Measurements from ENCODE around the gene FOXC2. TPM values are rescaled to one million over a fixed set of nuclear protein-coding genes. Genes with fewer than 3 reads are reported as not detected.

The FOXC2 gene
- total RNA-seq, 1 donor from 2014 or later, result 77.8 TPM

DNA sequence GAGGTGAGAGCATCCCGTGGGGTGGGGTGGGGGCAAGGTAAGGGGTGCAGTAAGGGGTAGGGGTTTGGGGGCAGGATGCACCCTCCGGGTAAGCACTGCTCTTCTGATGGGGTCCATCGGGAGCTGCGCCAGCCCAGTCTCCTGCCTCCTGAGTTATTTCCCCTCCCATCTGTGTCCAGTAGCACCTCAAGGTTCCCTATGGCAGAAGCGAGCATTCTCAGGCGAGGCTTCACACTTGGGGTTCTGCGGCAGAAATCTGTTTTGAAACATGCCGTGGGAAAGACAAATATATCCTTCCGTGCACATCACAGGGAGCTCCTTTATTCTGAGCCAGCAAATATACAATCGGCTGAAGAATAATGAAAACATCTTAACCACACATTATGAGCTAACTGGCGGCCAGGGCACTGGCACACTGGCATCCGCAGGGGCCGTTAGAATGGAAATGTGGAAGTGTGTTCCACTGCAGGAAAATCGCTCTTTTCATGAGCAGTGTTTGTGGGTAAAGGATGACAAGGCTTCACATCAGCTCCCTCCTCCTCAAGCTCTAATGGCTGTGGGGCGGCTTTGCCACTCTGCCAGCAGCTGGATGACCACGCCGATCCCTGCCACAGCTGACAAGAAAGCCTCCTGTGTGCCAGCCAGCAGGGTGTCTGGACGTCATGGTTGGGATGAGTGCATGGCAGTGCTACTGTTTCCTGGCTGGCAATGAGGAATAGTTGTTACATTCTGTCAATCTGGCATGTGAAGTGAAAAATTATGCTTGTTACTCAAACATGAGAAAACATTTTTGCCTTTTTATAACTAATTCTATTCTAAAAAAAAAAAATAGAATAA, 31.6 kb upstream of the FOXC2 start:
- no peak for DNase-seq (ENCODE audit: low spot score)
- Mint-ChIP-seq H3K27ac (ENCODE audit: unreplicated experiment) (no peak overlapping the region), H3K27me3 (ENCODE audit: low read depth) (peaks cover 1% of the 10 kb centered on the region), H3K9me3 (ENCODE audit: low read depth) (no peaks in the 10 kb centered on the region), H3K4me3 (ENCODE audit: unreplicated experiment) (no peak overlapping the region), H3K4me1 (ENCODE audit: low read depth) (no peaks in the 10 kb centered on the region), H3K36me3 (ENCODE audit: low read depth) (peaks cover 2% of the 10 kb centered on the region)
- TF ChIP-seq, protein P1, sequence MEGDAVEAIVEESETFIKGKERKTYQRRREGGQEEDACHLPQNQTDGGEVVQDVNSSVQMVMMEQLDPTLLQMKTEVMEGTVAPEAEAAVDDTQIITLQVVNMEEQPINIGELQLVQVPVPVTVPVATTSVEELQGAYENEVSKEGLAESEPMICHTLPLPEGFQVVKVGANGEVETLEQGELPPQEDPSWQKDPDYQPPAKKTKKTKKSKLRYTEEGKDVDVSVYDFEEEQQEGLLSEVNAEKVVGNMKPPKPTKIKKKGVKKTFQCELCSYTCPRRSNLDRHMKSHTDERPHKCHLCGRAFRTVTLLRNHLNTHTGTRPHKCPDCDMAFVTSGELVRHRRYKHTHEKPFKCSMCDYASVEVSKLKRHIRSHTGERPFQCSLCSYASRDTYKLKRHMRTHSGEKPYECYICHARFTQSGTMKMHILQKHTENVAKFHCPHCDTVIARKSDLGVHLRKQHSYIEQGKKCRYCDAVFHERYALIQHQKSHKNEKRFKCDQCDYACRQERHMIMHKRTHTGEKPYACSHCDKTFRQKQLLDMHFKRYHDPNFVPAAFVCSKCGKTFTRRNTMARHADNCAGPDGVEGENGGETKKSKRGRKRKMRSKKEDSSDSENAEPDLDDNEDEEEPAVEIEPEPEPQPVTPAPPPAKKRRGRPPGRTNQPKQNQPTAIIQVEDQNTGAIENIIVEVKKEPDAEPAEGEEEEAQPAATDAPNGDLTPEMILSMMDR (IDR thresholded peaks at IDR 0.05), result no peak

DNA sequence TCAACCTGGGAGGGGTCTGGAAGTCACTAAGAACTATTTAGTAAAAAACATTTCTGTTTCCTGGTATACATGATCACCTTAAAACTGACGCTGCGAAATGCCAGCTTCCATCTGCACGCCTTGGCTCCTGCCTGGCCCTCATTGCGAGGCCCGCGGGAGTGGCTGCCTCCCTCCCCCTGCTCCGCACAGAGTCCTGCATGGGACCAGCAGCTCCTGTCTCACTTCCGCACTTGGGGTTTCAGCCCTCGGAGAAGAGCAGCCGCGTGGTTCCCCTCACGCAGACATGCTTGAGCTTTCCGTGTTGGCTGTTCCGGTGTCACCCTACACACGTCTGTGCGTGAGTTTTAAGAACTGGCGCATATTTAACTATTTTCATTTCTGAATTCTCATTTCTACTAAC, 30.0 kb upstream of the FOXC2 start:
- TF ChIP-seq, protein P1 (IDR thresholded peaks at IDR 0.05), result no peak
- no peak for DNase-seq (ENCODE audit: low spot score)
- H3K27me3 Mint-ChIP-seq (ENCODE audit: low read depth), result peaks cover 1% of the 10 kb centered on the region
- H3K9me3 Mint-ChIP-seq (ENCODE audit: low read depth), result no peaks in the 10 kb centered on the region
- no peaks in the 10 kb centered on the region for H3K4me1 Mint-ChIP-seq (ENCODE audit: low read depth)
- no peak overlapping the region for H3K4me3 Mint-ChIP-seq (ENCODE audit: unreplicated experiment)
- no peak overlapping the region for H3K27ac Mint-ChIP-seq (ENCODE audit: unreplicated experiment)
- H3K36me3 Mint-ChIP-seq (ENCODE audit: low read depth), result peaks cover 6% of the 10 kb centered on the region

DNA sequence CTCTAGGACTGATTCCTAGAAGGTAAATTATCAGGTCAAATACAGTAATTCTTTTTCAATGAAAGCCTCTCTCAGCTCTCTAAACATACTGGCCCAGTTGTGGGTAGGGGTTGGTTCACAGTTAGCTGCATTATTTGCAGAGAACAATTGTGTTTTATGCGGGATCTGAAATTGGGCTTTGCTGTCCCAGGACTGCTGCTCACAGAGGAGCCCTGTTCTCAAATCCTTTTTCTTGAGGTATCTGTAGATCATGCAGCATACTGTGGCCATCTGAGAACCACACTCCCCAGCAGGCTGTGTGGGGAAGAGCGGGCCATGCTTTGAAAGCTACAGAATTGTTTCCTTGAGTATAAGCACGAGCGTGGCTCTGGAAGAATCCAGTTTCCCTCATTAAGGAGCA, 29.1 kb upstream of the FOXC2 start:
- H3K9me3 Mint-ChIP-seq (ENCODE audit: low read depth), result no peaks in the 10 kb centered on the region
- no peak overlapping the region for H3K27ac Mint-ChIP-seq (ENCODE audit: unreplicated experiment)
- H3K36me3 Mint-ChIP-seq (ENCODE audit: low read depth), result peaks cover 6% of the 10 kb centered on the region
- H3K4me3 Mint-ChIP-seq (ENCODE audit: unreplicated experiment), result no peak overlapping the region
- no peak for DNase-seq (ENCODE audit: low spot score)
- H3K4me1 Mint-ChIP-seq (ENCODE audit: low read depth), result no peaks in the 10 kb centered on the region
- peaks cover 1% of the 10 kb centered on the region for H3K27me3 Mint-ChIP-seq (ENCODE audit: low read depth)
- TF ChIP-seq, protein P1 (IDR thresholded peaks at IDR 0.05), result no peak

DNA sequence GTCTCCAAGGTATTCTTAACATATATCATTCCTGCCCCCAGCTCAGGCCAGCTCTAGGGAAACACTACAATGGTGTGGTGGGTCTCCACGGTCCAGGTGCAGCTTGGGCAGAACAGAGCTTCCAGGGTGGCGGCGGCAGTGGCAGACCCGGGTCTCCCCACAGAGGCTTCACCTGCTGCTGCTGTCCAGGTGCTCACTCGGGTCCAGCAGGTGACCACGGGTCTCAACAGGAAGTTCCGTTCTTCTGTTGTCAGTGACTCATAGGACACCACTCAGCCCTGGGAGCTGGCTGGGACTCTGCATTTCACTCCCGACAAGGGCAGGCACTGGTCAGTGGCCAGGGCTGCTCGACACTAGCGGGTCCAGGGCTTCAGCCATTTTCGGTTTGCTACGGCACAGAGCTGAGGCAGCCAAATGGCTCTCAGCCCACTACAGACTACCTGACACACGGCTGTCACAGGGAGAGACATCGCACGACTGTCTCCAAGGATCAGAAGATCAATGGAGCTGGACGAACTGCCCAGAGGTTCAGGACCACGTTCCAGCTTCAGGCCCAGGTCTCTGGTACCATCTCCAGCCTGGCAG, 28.3 kb upstream of the FOXC2 start:
- Mint-ChIP-seq H3K36me3 (ENCODE audit: low read depth) (peaks cover 6% of the 10 kb centered on the region), H3K4me3 (ENCODE audit: unreplicated experiment) (no peak overlapping the region), H3K27me3 (ENCODE audit: low read depth) (peaks cover 1% of the 10 kb centered on the region), H3K9me3 (ENCODE audit: low read depth) (no peaks in the 10 kb centered on the region), H3K27ac (ENCODE audit: unreplicated experiment) (no peak overlapping the region), H3K4me1 (ENCODE audit: low read depth) (no peaks in the 10 kb centered on the region)
- TF ChIP-seq, protein P1 (IDR thresholded peaks at IDR 0.05), result no peak
- no peak for DNase-seq (ENCODE audit: low spot score)

DNA sequence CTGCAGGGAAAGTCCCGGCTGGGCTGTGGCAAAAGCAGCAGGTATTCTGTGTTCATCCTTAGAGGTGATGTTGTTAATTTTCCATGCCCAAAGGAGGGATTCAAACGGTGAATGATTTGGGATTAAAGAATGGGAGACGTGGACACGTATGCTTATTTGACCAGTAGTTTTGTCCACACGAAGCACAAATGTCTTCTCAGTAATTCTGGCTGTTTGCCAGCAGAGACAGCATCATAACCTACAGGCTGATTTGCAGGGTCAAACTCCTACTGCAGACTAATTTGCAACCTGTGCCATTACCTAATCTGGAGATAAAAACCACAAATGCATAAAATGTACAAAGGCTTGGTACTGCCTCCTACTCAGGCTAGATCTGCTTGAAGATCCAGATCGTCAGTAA, 25.7 kb upstream of the FOXC2 start:
- DNase-seq (ENCODE audit: low spot score), result no peak
- Mint-ChIP-seq H3K9me3 (ENCODE audit: low read depth) (no peaks in the 10 kb centered on the region), H3K27me3 (ENCODE audit: low read depth) (peaks cover 1% of the 10 kb centered on the region), H3K36me3 (ENCODE audit: low read depth) (peaks cover 6% of the 10 kb centered on the region), H3K4me1 (ENCODE audit: low read depth) (peaks cover under 1% of the 10 kb centered on the region), H3K27ac (ENCODE audit: unreplicated experiment) (no peak overlapping the region), H3K4me3 (ENCODE audit: unreplicated experiment) (no peak overlapping the region)
- TF ChIP-seq, protein P1 (IDR thresholded peaks at IDR 0.05), result no peak
